MCF 10A (cell line): ENCODE measurements around the gene NEK5. TPM values are rescaled to one million over a fixed set of nuclear protein-coding genes. Genes with fewer than 3 reads are reported as not detected.

Experiments used
- BruUV-seq: library from RNA; stranded (reverse); fragments of 400-500 nt; replicated peaks from 2 replicates; lab custom pipeline; 2021; lab: Mats Ljungman, UMichigan
- CTCF ChIA-PET: fragments of 300-600 bp; sonication (Branson Sonifier 250); formaldehyde crosslinking; extraction: SDS; loops from one replicate; lab custom pipeline; 2021; ENCODE audit warnings: antibody characterized with exemption, inconsistent platforms; lab: Yijun Ruan, JAX
- POLR2A ChIA-PET: fragments of 300-600, 350-650 bp; sonication (Branson Sonifier 250); formaldehyde crosslinking; extraction: SDS; loops from one replicate; lab custom pipeline; 2020; ENCODE audit warnings: antibody characterized with exemption, inconsistent platforms; lab: Yijun Ruan, JAX
- DNase-seq: peaks from one replicate; pipeline ENCODE4 v3.0.0-alpha.2; 2018; ENCODE audit not compliant: unreplicated experiment
- H3K27ac Mint-ChIP-seq: one replicate; pipeline ENCODE4 v1.8.0; 2022; ENCODE audit warnings: mild to moderate bottlenecking, low read depth, mixed read lengths; ENCODE audit not compliant: unreplicated experiment
- H3K27me3 Mint-ChIP-seq: one replicate; pipeline ENCODE4 v1.8.0; 2022; ENCODE audit warnings: mixed read lengths; ENCODE audit not compliant: insufficient read depth, unreplicated experiment
- H3K36me3 Mint-ChIP-seq: one replicate; pipeline ENCODE4 v1.8.0; 2022; ENCODE audit warnings: mild to moderate bottlenecking, moderate library complexity, mixed read lengths; ENCODE audit not compliant: insufficient read depth, unreplicated experiment
- H3K4me1 Mint-ChIP-seq: one replicate; pipeline ENCODE4 v1.8.0; 2022; ENCODE audit warnings: mixed read lengths; ENCODE audit not compliant: insufficient read depth, unreplicated experiment
- H3K4me3 Mint-ChIP-seq: one replicate; pipeline ENCODE4 v1.8.0; 2022; ENCODE audit warnings: mild to moderate bottlenecking, moderate library complexity, mixed read lengths; ENCODE audit not compliant: unreplicated experiment
- H3K9me3 Mint-ChIP-seq: one replicate; pipeline ENCODE4 v1.8.0; 2022; ENCODE audit warnings: mixed read lengths; ENCODE audit not compliant: unreplicated experiment
- CTCF ChIP-seq: fragments of 200-600 bp; IDR thresholded peaks from one replicate; pipeline ENCODE4 v1.8.0; 2022; ENCODE audit warnings: antibody characterized with exemption, mild to moderate bottlenecking; ENCODE audit not compliant: unreplicated experiment
- intact Hi-C: fragments of 100-400 bp; cut with micrococcal nuclease; formaldehyde crosslinking; loops from 2 replicates; pipeline ENCODE4 v1.14.1; 2022
- total RNA-seq: library from RNA; stranded (reverse); gene quantifications from 2 replicates; pipeline ENCODE4 v1.2.3, GENCODE V29; 2022

Gene NEK5
- total RNA-seq, 1 experiment from 2014 or later: 0.21 TPM

- POLR2A ChIA-PET: interaction anchor here (0.8 to 3.9 kb wide), 5 partner anchors 8 to 446 kb away, joined by 3 to 13 read pairs (median 4); partner anchors contain the start of genes ALG11 and VPS36
- no peak for DNase-seq
- BruUV-seq: no TSS peak
- CTCF ChIA-PET: interaction anchor here (0.7 to 10.2 kb wide), 5 partner anchors 25 to 189 kb away, joined by 3 to 97 read pairs (median 4); partner anchors contain the start of gene NEK5
- peaks cover 27% of the 10 kb centered on the region for H3K4me1 Mint-ChIP-seq
- no peak for TF ChIP-seq CTCF
- no peak overlapping the region for H3K4me3 Mint-ChIP-seq
- intact Hi-C loops: loop anchor here (5.0 kb wide), 1 partner anchor 448 kb away; the partner anchor contains the start of gene VPS36
- H3K36me3 Mint-ChIP-seq: no peaks in the 10 kb centered on the region
- H3K27ac Mint-ChIP-seq: peak overlapping the region; percentile 11
- no peaks in the 10 kb centered on the region for H3K9me3 Mint-ChIP-seq
- peaks cover 7% of the 10 kb centered on the region for H3K27me3 Mint-ChIP-seq
Observed at GRCh38 chr13:52004511-52005170, 124.2 kb downstream of the NEK5 start.

- peaks cover 12% of the 10 kb centered on the region for H3K27me3 Mint-ChIP-seq
- no peaks in the 10 kb centered on the region for H3K9me3 Mint-ChIP-seq
- POLR2A ChIA-PET: interaction anchor here (1.0 to 3.9 kb wide), 3 partner anchors 9 to 447 kb away, joined by 3 to 13 read pairs (median 4); partner anchors contain the start of genes ALG11 and VPS36
- peaks cover 34% of the 10 kb centered on the region for H3K4me1 Mint-ChIP-seq
- DNase-seq: no peak
- no TSS peak for BruUV-seq
- intact Hi-C loops: loop anchor here (5.0 kb wide), 1 partner anchor 449 kb away; the partner anchor contains the start of gene VPS36
- no peak overlapping the region for H3K4me3 Mint-ChIP-seq
- CTCF ChIA-PET: interaction anchor here (0.8 to 10.2 kb wide), 6 partner anchors 27 to 188 kb away, joined by 3 to 97 read pairs (median 4); partner anchors contain the start of gene NEK5
- H3K36me3 Mint-ChIP-seq: no peaks in the 10 kb centered on the region
- TF ChIP-seq CTCF: no peak
- no peak overlapping the region for H3K27ac Mint-ChIP-seq
Observed at GRCh38 chr13:52003541-52003940, 125.3 kb downstream of the NEK5 start.

GRCh38 chr13:52002361-52002760 lies 126.5 kb downstream of the NEK5 start:
- Mint-ChIP-seq H3K36me3 (no peaks in the 10 kb centered on the region), H3K4me1 (peaks cover 34% of the 10 kb centered on the region), H3K27me3 (peaks cover 12% of the 10 kb centered on the region), H3K9me3 (no peaks in the 10 kb centered on the region), H3K27ac (no peak overlapping the region), H3K4me3 (no peak overlapping the region)
- POLR2A ChIA-PET: interaction anchor here (3.9 kb wide), 1 partner anchor 10 kb away, joined by 13 read pairs; the partner anchor contains the start of gene ALG11
- no TSS peak for BruUV-seq
- intact Hi-C loops: loop anchor here (5.0 kb wide), 1 partner anchor 450 kb away; the partner anchor contains the start of gene VPS36
- DNase-seq: no peak
- no peak for TF ChIP-seq CTCF
- CTCF ChIA-PET: interaction anchor here (0.5 to 10.2 kb wide), 13 partner anchors 10 to 448 kb away, joined by 3 to 97 read pairs (median 4); partner anchors contain the start of genes ALG11 and NEK5
